Hepatocyte (in vitro differentiated cells): Measurements from ENCODE around the gene EYS.

Experiments
- CTCF ChIP-seq: fragments of 200-600 bp; sonication (generic); IDR thresholded peaks from 2 replicates; pipeline ENCODE4 v1.5.1; 2016; ENCODE audit warnings: antibody characterized with exemption, mild to moderate bottlenecking; ENCODE audit not compliant: poor library complexity
- EZH2 ChIP-seq: fragments of 200-600 bp; sonication (generic); IDR thresholded peaks from 2 replicates; pipeline ENCODE4 v1.6.1; 2016; ENCODE audit warnings: antibody characterized with exemption, mild to moderate bottlenecking, borderline replicate concordance
- EZH2phosphoT487 ChIP-seq: fragments of 200-600 bp; sonication (generic); IDR thresholded peaks from one replicate; pipeline ENCODE4 v1.6.1; 2018; ENCODE audit warnings: antibody characterized with exemption, mild to moderate bottlenecking, low read depth, moderate library complexity; ENCODE audit not compliant: unreplicated experiment, severe bottlenecking

DNA sequence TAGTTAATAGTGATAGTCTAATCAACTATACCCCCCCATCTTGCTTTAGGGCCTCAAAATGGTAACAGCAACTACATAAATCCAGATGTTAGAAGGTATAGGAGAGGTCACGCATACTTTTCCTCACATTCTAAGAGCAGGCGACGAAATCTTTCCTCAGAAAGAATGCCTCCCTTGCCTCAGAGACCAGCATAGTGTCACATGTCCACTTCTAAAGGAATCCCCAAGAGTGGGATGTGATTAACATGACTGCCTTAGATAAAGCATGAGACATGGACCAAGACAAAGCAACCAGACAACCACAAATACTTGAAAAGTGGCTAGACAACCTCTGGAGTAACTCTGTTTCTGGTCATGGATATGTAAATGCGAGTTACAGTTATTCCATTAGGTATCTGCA, 710.7 kb downstream of the EYS start:
- TF ChIP-seq EZH2 (no peak), CTCF (no peak), EZH2phosphoT487 (no peak)
